GM19438 (cell line): Measurements from ENCODE around the gene FUT9.

ENCODE experiments used
- ATAC-seq: cut with Tn5 transposase; IDR thresholded peaks from one replicate; pipeline ENCODE4 v1.9.1; 2021; ENCODE audit warnings: low read depth; ENCODE audit not compliant: unreplicated experiment

FUT9 gene

GRCh38 chr6:96164802-96165201, 149.0 kb downstream of the FUT9 start:
- no peak for ATAC-seq

DNA sequence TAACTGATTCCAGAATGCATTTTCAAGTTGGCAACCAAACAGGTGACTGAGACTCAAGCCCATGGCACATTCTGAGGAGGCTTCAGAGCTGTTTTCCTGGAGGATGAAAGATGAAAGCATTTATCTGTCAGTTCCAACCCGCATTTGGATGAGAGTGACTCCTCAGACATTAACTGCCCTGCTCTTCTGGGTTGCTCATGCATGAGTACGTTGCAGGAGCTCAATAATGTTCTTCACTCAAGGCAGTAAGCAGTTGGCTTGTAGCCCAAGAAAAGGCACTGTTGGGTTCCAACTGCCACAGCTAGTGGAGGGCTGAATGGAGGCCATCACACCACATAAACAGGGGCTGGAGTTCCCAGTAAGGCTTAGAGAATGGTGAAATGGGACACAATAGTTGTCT, 155.3 kb downstream of the FUT9 start:
- no peak for ATAC-seq

DNA sequence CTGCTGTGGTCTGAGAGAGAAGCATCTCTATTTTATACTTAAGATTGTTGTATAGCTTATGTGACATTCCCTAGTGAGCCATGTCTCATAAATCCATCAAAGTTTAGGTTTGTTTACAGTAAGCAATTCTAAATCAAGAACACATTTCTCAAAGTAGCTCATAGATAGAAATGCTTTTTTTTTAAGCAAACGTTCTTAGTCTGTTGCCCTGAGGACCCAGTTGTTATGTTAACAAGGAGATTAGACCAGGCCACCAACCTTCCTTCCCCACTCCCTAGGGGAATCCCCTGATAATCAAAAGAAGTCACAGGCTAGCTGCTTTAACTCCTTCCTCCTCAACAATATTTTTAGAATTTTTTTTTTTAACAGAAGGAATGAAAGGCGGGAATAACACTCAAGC, 169.0 kb downstream of the FUT9 start:
- ATAC-seq: no peak

GRCh38 chr6:96186094-96186493, 170.3 kb downstream of the FUT9 start:
- ATAC-seq: no peak

- ATAC-seq: no peak
These were observed 170.9 kb downstream of the FUT9 start for GRCh38 chr6:96186516-96187195.

DNA sequence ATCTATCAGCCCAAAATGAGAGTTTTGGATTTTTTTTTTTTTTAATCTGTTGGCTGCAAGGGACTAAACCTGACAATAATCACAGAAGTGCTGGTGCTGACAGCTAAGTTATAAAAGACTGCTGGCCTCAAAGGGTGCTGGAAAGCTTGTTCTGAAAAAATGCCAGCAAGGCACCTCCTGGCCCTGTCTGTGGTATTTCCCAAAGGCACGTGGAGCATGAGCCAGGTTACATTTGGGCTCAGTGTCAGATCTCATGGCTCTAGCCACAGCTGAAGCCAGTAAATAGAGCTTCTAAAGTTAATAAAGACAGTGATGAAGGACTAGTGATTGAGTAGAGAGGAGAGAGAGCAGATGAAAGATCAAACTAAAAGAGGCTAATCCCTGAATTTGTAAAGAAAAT, 178.9 kb downstream of the FUT9 start:
- ATAC-seq: no peak

DNA sequence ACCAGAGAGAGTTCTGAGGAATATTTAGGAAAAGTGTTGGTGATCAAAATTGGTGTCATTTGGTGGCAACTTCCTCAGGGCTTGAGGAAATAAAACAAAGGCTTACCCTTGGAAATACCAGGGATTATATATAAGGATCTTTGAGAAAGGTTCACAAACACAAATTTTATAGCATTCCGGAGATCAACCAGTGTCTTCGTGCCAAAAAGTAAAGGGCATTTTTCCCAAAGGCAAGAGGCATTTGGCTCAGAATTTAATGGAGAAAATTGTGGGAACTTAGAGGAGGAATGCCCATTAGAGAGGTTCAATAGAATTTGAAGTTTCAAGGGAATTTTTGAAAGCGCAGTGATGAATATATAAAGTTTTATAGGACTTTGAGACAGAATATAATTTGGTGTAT, 179.5 kb downstream of the FUT9 start:
- no peak for ATAC-seq

DNA sequence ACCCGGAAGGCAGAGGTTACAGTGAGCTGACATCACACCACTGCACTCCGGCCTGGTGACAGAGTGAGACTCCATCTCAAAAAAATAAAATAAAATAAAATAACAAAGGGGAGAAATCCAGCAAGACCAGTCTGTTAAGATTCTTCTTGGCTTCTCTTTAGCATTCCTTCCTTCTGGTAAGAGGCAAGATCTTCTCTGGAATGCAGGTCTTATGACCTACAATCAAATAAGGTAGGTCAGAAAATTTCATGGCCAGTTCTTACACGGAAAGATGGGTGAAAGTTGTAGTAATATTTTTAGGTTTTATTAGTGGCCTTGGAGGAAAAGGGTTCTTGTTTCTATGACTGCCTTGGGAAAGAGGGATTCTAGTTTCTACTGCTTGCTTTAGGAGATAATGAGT, 180.9 kb downstream of the FUT9 start:
- ATAC-seq: no peak

DNA sequence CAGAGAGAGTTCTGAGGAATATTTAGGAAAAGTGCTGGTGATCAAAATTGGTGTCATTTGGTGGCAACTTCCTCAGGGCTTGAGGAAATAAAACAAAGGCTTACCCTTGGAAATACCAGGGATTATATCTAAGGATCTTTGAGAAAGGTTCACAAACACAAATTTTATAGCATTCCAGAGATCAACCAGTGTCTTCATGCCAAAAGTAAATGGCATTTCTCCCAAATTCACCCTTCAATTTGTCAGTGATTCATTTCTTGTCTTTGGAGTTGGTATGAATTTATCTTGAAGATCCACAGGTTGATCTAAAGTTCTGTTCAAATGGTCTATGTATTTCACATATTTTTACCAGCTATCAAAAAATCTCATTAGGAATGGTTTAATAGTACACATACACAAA, 181.5 kb downstream of the FUT9 start:
- ATAC-seq: no peak

GRCh38 chr6:96202571-96202970, 186.8 kb downstream of the FUT9 start:
- ATAC-seq: no peak

GRCh38 chr6:96211341-96211740, 195.6 kb downstream of the FUT9 start:
- no peak for ATAC-seq

GRCh38 chr6:96212066-96212465, 196.3 kb downstream of the FUT9 start:
- ATAC-seq: no peak

- ATAC-seq: no peak
These were observed 198.0 kb downstream of the FUT9 start for GRCh38 chr6:96213784-96214183.

DNA sequence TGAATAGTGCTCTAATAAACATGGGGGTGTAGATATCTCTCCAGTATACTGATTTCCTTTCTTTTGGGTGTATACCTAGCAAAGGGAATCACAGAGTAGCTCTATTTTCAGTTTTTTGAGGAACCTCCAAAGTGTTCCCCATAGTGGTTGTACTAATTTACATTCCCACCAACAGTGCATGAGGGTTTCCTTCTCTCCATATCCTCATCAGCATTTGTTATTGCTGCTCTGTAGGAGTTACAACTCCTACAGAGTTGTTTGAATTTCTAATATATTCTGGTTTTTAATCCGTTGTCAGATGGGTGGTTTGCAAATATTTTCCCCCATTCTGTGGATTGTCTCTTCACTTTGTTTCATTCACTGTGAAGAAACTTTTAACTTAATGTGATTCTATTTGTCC, 207.9 kb downstream of the FUT9 start:
- ATAC-seq: no peak

DNA sequence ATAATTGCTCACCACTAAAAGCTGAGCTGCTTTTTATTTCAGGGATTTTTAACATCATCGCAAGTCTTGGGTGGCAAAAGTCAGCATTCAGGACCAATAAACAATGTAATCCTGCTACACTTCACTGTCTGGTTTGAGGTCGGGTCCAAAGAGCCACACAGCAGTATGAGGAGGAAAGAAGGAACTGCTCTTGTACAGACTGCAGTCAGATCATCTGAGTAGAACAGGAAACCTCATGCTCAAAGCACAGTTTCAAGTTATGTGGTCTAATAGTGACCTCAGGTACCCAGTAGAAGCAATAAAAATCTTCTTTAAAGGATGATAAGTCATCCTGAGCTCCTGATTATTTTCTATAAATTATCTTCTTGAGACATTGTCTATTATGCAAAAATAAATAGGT, 211.4 kb downstream of the FUT9 start:
- no peak for ATAC-seq

- ATAC-seq: no peak
These were observed 218.7 kb downstream of the FUT9 start for GRCh38 chr6:96234444-96234843.

GRCh38 chr6:96235927-96236326, 220.2 kb downstream of the FUT9 start:
- ATAC-seq: no peak

DNA sequence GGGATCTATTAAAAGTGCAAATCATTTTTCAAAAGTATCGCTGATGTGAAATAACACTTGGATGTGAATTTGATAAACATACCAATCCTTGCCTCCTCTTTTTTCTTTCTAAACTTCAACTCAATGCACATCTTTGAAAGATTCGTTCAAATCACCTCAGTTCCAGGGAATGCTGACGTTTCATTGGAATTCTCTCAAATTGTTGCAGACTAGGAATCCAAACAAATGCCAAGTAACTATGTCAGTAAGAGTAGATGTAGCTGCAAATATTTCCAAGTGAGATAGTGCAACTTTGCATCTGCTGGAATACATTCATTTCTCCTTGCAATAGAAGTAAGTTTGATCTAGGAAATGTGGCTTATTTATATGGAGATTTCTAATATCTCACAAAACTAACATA, 220.7 kb downstream of the FUT9 start:
- no peak for ATAC-seq

DNA sequence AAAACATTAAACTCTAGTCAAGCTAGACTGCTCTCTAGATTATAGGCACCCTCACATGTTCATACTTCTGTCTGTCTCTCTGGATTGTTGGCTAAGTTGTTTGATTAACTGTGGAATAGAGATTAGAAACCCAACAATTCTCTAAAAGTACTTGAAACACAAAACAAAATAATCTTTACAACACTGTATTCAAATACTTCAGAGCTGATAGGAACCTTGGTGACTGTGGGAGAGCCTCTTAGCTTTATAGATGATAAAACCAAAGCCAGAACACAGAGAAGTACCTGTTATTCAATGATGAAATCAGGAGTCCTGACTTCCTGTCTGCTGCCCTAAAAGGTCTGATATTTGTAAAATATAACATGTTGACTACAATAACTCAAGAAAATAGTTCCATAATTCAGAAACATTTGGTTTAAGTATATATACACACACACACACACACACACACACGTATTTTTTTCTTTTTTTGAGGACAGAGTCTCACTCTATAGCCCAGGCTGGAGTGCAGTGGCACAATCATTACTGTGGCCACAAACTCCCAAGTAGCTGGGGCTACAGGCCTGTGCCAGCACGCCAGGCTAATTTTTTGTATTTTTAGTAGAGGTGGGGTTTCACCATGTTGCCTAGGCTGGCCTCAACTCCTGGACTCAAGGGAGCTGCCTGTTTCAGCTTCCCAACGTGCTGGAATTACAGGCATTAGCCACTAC, 222.0 kb downstream of the FUT9 start:
- ATAC-seq: no peak

DNA sequence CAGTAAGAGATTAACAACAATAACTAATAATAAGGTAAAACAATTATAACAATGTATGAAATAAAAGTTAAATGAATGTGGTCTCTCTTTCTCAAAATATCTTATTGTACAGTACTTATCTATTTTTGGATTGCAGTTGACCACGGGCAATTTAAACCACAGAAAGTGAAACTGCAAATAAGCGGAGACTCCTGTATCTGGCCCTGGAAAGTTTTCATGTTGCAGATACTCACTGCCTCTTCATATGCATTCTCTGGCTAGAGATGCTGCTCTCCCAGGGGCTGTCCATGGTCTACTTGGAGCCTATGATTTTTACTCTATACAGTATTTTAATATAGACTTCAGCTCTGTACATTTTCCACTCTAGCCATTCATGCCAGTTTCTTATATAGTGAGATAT, 230.8 kb downstream of the FUT9 start:
- ATAC-seq: no peak

DNA sequence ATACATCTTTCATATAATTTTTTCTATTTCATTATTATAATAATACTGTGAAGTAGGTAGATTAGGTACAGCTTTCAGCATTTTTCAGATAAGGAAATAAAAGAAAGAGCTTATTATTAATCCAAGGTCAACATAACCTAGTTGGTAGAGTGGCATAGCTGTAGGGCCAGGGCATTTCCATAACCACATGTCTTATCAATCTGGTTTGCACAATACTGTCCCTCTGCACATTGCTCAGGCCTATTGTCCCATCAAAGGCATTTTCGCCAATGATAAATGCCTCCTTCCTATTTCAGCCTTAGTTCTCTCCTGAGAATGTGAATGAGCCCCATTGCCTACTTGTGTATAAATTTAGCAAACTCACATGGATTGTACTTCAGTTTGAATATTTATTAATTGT, 234.0 kb downstream of the FUT9 start:
- ATAC-seq: no peak

- no peak for ATAC-seq
These were observed 242.0 kb downstream of the FUT9 start for GRCh38 chr6:96257751-96258150.
